Suprapubic skin (tissue), 4 donors: ENCODE measurements around the gene PRKN.

Experiments
- POLR2A ChIP-seq, 2 donors: fragments of 450-650 bp; IDR thresholded peaks; one replicate each; pipeline ENCODE4 v1.6.1; 2017; ENCODE audit warnings: antibody characterized with exemption in 2 of 2, mild to moderate bottlenecking in 2 of 2, moderate library complexity in 2 of 2
- POLR2AphosphoS5 ChIP-seq, 3 donors: sonication (generic); formaldehyde crosslinking; IDR thresholded peaks; one replicate each; pipeline ENCODE4 v1.6.1; 2017; ENCODE audit warnings: antibody characterized with exemption in 3 of 3
- TF ChIP-seq, protein P1 (sequence below), 2 donors: fragments of 200-600 bp in 1 of 2; fragments of 450-650 bp in 1 of 2; sonication (generic) in 1 of 2; IDR thresholded peaks; one replicate each; pipeline ENCODE4 v1.5.1; 2016 to 2019; ENCODE audit warnings: antibody characterized with exemption in 2 of 2, mild to moderate bottlenecking in 1 of 2, moderate library complexity in 1 of 2

DNA sequence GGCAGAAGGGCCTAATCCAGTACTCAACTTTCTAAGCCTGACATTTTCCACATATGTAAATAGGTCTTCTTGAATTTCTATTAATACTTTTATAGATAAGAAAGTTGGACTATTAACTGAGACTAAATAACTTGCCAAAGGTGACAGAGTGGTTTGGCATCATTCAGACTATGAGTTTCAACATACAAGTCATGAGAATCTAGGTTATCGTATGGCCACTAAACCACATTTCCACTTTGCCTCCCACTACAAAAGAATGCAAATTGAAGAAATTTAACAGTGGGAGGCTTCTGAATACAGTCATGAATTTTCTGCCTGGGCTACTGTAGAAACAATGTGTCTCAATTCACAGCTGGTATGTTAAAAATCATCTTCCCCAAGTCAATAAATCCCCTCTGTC is 922.7 kb downstream of the PRKN start:
- TF ChIP-seq, protein P1, sequence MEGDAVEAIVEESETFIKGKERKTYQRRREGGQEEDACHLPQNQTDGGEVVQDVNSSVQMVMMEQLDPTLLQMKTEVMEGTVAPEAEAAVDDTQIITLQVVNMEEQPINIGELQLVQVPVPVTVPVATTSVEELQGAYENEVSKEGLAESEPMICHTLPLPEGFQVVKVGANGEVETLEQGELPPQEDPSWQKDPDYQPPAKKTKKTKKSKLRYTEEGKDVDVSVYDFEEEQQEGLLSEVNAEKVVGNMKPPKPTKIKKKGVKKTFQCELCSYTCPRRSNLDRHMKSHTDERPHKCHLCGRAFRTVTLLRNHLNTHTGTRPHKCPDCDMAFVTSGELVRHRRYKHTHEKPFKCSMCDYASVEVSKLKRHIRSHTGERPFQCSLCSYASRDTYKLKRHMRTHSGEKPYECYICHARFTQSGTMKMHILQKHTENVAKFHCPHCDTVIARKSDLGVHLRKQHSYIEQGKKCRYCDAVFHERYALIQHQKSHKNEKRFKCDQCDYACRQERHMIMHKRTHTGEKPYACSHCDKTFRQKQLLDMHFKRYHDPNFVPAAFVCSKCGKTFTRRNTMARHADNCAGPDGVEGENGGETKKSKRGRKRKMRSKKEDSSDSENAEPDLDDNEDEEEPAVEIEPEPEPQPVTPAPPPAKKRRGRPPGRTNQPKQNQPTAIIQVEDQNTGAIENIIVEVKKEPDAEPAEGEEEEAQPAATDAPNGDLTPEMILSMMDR (IDR thresholded peaks at IDR 0.05): no peak
- no peak for TF ChIP-seq POLR2A (IDR thresholded peaks at IDR 0.05)
- TF ChIP-seq POLR2AphosphoS5 (IDR thresholded peaks at IDR 0.05): no peak
